Parathyroid adenoma (tissue), 2 donors: ENCODE measurements around the gene PPOX.

Source experiments
- H2AFZ ChIP-seq: fragments of 300-600 bp; sonication (generic); one replicate; pipeline ENCODE4 v1.7.0; 2017; ENCODE audit warnings: antibody characterized with exemption, mild to moderate bottlenecking
- H3K27ac ChIP-seq: fragments of 300-600 bp; sonication (generic); one replicate; pipeline ENCODE4 v1.7.0; 2017
- H3K27me3 ChIP-seq: fragments of 300-600 bp; sonication (generic); one replicate; pipeline ENCODE4 v1.7.0; 2017; ENCODE audit warnings: low read length; ENCODE audit not compliant: control insufficient read depth, insufficient read depth
- H3K36me3 ChIP-seq: fragments of 300-600 bp; sonication (generic); one replicate; pipeline ENCODE4 v1.7.0; 2017; ENCODE audit warnings: low read length; ENCODE audit not compliant: control insufficient read depth, insufficient read depth
- H3K4me1 ChIP-seq: fragments of 300-600 bp; sonication (generic); one replicate; pipeline ENCODE4 v1.7.0; 2017; ENCODE audit warnings: control low read depth
- H3K4me2 ChIP-seq: fragments of 300-600 bp; sonication (generic); one replicate; pipeline ENCODE4 v1.7.0; 2017; ENCODE audit warnings: low read length
- H3K4me3 ChIP-seq: fragments of 300-600 bp; sonication (generic); one replicate; pipeline ENCODE4 v1.7.0; 2017; ENCODE audit warnings: low read depth, low read length
- H3K79me2 ChIP-seq: fragments of 300-600 bp; sonication (generic); one replicate; pipeline ENCODE4 v1.7.0; 2017; ENCODE audit warnings: control low read depth
- H3K9ac ChIP-seq: fragments of 300-600 bp; sonication (generic); one replicate; pipeline ENCODE4 v1.7.0; 2017; ENCODE audit warnings: mild to moderate bottlenecking
- H3K9me3 ChIP-seq: fragments of 300-600 bp; sonication (generic); one replicate; pipeline ENCODE4 v1.7.0; 2017; ENCODE audit warnings: low read length; ENCODE audit not compliant: control insufficient read depth
- TF ChIP-seq, protein P1 (sequence below): fragments of 300-600 bp; sonication (generic); IDR thresholded peaks from one replicate; pipeline ENCODE4 v1.7.0; 2017; ENCODE audit warnings: antibody characterized with exemption, mild to moderate bottlenecking
- donor health status: primary hyperparathyroidism.

PPOX gene

DNA sequence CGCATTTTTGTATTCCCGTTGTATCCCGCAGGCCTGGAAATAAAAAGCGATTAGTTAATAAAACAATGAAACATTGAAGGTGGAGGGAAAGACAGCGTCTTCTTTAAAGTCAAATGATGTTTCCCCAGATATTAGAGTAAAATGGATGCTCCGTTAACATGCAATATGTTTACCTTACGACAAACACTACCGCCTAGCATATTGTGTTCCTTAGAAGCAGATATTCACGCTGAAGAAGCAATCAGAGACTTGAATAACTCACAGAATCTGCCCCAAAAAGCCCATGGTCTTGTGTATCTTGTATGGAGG, 11.7 kb downstream of the PPOX start:
- Histone ChIP-seq H3K36me3 (no peaks in the 10 kb centered on the region), H3K79me2 (peaks cover 4% of the 10 kb centered on the region), H3K9ac (no peak overlapping the region), H3K27ac (peak overlapping the region; percentile 88), H3K9me3 (no peaks in the 10 kb centered on the region), H3K4me2 (peak overlapping the region; percentile 100), H3K27me3 (no peaks in the 10 kb centered on the region), H3K4me3 (peak overlapping the region; percentile 98), H2AFZ (peak overlapping the region; percentile 93), H3K4me1 (peaks cover 3% of the 10 kb centered on the region)
- TF ChIP-seq, protein P1, sequence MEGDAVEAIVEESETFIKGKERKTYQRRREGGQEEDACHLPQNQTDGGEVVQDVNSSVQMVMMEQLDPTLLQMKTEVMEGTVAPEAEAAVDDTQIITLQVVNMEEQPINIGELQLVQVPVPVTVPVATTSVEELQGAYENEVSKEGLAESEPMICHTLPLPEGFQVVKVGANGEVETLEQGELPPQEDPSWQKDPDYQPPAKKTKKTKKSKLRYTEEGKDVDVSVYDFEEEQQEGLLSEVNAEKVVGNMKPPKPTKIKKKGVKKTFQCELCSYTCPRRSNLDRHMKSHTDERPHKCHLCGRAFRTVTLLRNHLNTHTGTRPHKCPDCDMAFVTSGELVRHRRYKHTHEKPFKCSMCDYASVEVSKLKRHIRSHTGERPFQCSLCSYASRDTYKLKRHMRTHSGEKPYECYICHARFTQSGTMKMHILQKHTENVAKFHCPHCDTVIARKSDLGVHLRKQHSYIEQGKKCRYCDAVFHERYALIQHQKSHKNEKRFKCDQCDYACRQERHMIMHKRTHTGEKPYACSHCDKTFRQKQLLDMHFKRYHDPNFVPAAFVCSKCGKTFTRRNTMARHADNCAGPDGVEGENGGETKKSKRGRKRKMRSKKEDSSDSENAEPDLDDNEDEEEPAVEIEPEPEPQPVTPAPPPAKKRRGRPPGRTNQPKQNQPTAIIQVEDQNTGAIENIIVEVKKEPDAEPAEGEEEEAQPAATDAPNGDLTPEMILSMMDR: no peak

DNA sequence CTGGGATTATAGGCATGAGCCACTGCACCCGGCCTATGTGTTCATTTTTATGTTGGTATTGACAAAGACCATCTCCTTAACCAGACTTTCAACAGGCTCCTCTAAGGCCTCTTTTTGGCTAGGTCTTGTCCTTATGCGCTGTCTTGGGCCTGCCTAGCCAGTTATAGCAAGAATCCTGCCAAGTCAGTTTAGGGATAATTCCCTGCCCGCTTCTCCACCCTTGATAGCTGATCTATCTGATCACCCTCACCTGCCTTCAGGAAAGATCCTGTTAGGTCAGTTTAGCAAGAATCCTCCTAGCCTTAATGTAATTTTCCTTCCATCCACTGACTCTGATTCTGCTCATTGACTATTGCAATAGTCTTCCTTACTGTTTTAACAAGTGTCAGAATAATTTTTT, 13.5 kb downstream of the PPOX start:
- no peaks in the 10 kb centered on the region for H3K36me3 ChIP-seq
- no peak overlapping the region for H2AFZ ChIP-seq
- H3K9ac ChIP-seq: no peak overlapping the region
- TF ChIP-seq, protein P1: no peak
- no peaks in the 10 kb centered on the region for H3K27me3 ChIP-seq
- no peak overlapping the region for H3K4me2 ChIP-seq
- H3K9me3 ChIP-seq: no peaks in the 10 kb centered on the region
- H3K4me1 ChIP-seq: peaks cover 3% of the 10 kb centered on the region
- no peak overlapping the region for H3K4me3 ChIP-seq
- H3K79me2 ChIP-seq: peaks cover 4% of the 10 kb centered on the region
- no peak overlapping the region for H3K27ac ChIP-seq

DNA sequence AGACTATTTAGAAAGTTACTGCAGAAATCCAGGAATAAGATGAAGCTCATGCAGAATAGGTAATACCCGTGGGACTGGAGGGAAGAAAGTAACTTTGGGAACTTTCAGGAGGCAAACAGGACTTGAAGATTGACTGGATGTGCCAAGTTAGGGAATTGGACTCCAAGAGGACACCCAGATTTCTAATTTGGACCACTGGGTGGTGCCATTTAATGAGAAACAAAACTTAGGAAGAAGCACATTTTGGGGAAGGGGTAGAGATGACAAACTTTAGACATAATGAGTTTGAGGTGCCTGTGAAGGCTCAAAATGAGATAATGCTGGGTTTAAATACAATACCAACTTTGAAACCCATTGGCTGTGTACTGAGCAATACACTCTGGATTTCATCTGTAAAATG, 14.4 kb downstream of the PPOX start:
- H3K27me3 ChIP-seq: no peaks in the 10 kb centered on the region
- peaks cover 3% of the 10 kb centered on the region for H3K4me1 ChIP-seq
- H3K79me2 ChIP-seq: peaks cover 4% of the 10 kb centered on the region
- no peak overlapping the region for H2AFZ ChIP-seq
- no peak overlapping the region for H3K9ac ChIP-seq
- TF ChIP-seq, protein P1: no peak
- H3K36me3 ChIP-seq: no peaks in the 10 kb centered on the region
- H3K27ac ChIP-seq: no peak overlapping the region
- no peak overlapping the region for H3K4me3 ChIP-seq
- H3K4me2 ChIP-seq: no peak overlapping the region
- H3K9me3 ChIP-seq: no peaks in the 10 kb centered on the region

DNA sequence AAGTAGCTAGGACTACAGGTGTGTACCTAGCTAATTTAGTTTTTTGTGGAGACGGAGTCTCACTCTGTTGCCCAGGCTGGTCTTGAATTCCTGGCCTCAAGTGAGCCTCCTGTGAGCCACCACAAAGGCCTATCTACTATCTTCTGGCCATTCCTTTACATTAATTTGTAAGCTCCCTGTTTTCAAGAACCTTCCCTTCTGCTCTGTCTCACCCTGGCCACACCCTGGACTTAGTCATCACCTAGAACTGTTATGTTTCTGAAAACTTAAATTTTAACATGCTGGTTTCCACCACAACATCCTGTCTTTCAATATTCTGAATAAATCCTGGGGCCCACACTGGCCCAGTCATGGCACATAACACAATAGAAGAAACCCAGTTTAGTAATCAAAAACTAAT, 16.0 kb downstream of the PPOX start:
- H3K4me1 ChIP-seq: peaks cover 3% of the 10 kb centered on the region
- H3K79me2 ChIP-seq: peaks cover 4% of the 10 kb centered on the region
- H2AFZ ChIP-seq: no peak overlapping the region
- H3K36me3 ChIP-seq: no peaks in the 10 kb centered on the region
- H3K9ac ChIP-seq: no peak overlapping the region
- H3K4me2 ChIP-seq: no peak overlapping the region
- no peaks in the 10 kb centered on the region for H3K9me3 ChIP-seq
- H3K4me3 ChIP-seq: no peak overlapping the region
- H3K27ac ChIP-seq: no peak overlapping the region
- no peaks in the 10 kb centered on the region for H3K27me3 ChIP-seq
- TF ChIP-seq, protein P1: no peak

DNA sequence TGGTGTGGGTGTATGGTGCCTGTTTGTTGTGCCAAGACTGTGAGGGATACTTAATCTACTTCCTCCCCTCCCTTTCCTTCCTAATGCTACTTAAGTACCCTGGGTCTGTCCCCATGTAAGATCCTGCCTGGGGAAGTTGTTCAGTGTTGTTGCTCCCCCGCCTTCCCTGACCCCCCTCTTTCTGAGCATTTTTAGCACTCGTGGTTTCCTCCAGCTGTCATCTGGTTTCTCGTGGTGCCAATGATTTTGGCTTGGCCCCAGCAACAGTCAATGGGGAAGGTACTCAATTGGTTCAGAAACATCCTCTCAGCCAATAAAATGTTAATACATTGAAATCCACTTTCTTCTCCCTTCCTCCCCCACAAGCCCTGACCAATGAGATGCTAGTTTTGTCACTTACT, 19.1 kb downstream of the PPOX start:
- Histone ChIP-seq H3K4me3 (no peak overlapping the region), H3K79me2 (no peaks in the 10 kb centered on the region), H3K4me2 (no peak overlapping the region), H2AFZ (no peak overlapping the region), H3K27ac (peak overlapping the region; percentile 72), H3K9me3 (no peaks in the 10 kb centered on the region), H3K36me3 (no peaks in the 10 kb centered on the region), H3K9ac (no peak overlapping the region), H3K4me1 (no peaks in the 10 kb centered on the region), H3K27me3 (no peaks in the 10 kb centered on the region)
- TF ChIP-seq, protein P1: no peak
